H1 (cell line): Measurements from ENCODE around the gene TSC22D3. TPM values are rescaled to one million over a fixed set of nuclear protein-coding genes. Genes with fewer than 3 reads are reported as not detected.

Experiments
- CTCF ChIA-PET: fragments of 300-600 bp; sonication (Branson Sonifier 250); formaldehyde crosslinking; loops from one replicate; lab custom pipeline; 2021; ENCODE audit not compliant: partially characterized antibody; lab: Charles Lee
- POLR2A ChIA-PET: fragments of 300-600 bp; sonication (Branson Sonifier 250); formaldehyde crosslinking; loops from one replicate; lab custom pipeline; 2021; ENCODE audit warnings: inconsistent platforms; ENCODE audit not compliant: partially characterized antibody; lab: Charles Lee
- DNase-seq, 2 experiments: peaks; one replicate each; pipeline versions ENCODE4 v3.0.0 to v3.0.0-alpha.2; 2010 to 2022; ENCODE audit warnings: low spot score in 2 of 2, low read depth in 1 of 2, mixed read lengths in 1 of 2
- FAIRE-seq: peaks from 2 replicates; lab custom pipeline; 2011; peaks lifted over from hg19 to GRCh38; lab: Jason Lieb, UNC
- H2AFZ ChIP-seq: 2 replicates; pipeline ENCODE4 v1.8.1; 2012; ENCODE audit warnings: low read length, inconsistent platforms
- H2AK5ac ChIP-seq: 2 replicates; pipeline ENCODE4 v1.6.1; 2013; ENCODE audit warnings: low read depth, low read length
- H2BK120ac ChIP-seq: replicated peaks from 2 replicates; pipeline ENCODE3; 2013; ENCODE audit warnings: low read depth, low read length, inconsistent platforms
- H2BK12ac ChIP-seq: 2 replicates; pipeline ENCODE4 v1.6.1; 2013; ENCODE audit warnings: low read depth, low read length
- H2BK15ac ChIP-seq: 2 replicates; pipeline ENCODE4 v1.6.1; 2013; ENCODE audit warnings: low read length
- H2BK20ac ChIP-seq: 2 replicates; pipeline ENCODE4 v1.6.1; 2013; ENCODE audit warnings: low read length
- H2BK5ac ChIP-seq: 2 replicates; pipeline ENCODE4 v1.6.1; 2013; ENCODE audit warnings: low read depth, low read length
- H3K14ac ChIP-seq: 2 replicates; pipeline ENCODE4 v1.6.1; 2013; ENCODE audit warnings: inconsistent platforms; ENCODE audit not compliant: insufficient read length
- H3K18ac ChIP-seq: 2 replicates; pipeline ENCODE4 v1.6.1; 2013; ENCODE audit warnings: low read length; ENCODE audit errors: extremely low read depth
- H3K23ac ChIP-seq: 2 replicates; pipeline ENCODE4 v1.6.1; 2013; ENCODE audit warnings: inconsistent platforms; ENCODE audit not compliant: insufficient read length
- H3K23me2 ChIP-seq: 2 replicates; pipeline ENCODE4 v1.6.1; 2013; ENCODE audit warnings: low read depth, low read length
- H3K27ac ChIP-seq: 2 replicates; pipeline ENCODE4 v1.6.1; 2011; ENCODE audit warnings: low read depth, low read length, inconsistent platforms
- H3K27me3 ChIP-seq, 4 experiments: replicated peaks in 1 of 4; 1 replicate in 1 of 4; 2 replicates in 3 of 4; pipeline versions ENCODE4 v1.6.1 to v1.8.1; 2011 to 2013; ENCODE audit warnings: low read length in 3 of 4, mild to moderate bottlenecking in 3 of 4, inconsistent platforms in 2 of 4, mixed read lengths in 2 of 4, moderate library complexity in 1 of 4; ENCODE audit not compliant: control insufficient read depth in 3 of 4, insufficient read depth in 3 of 4; ENCODE audit errors: extremely low read depth in 1 of 4
- H3K36me3 ChIP-seq, 4 experiments: 2 replicates each; pipeline versions ENCODE4 v1.6.1 to v1.8.1; 2011 to 2013; ENCODE audit warnings: mild to moderate bottlenecking in 4 of 4, low read length in 3 of 4, moderate library complexity in 2 of 4, control low read depth in 1 of 4, inconsistent platforms in 1 of 4; ENCODE audit not compliant: insufficient read depth in 4 of 4, control insufficient read depth in 2 of 4
- H3K4ac ChIP-seq: replicated peaks from 2 replicates; pipeline ENCODE3; 2013; ENCODE audit warnings: low read length, low read depth, mixed read lengths, inconsistent platforms; ENCODE audit not compliant: insufficient read length
- H3K4me1 ChIP-seq, 4 experiments: replicated peaks in 1 of 4; 1 replicate in 1 of 4; 2 replicates in 3 of 4; pipeline versions ENCODE4 v1.6.1 to v1.8.1; 2011 to 2013; ENCODE audit warnings: low read length in 3 of 4, inconsistent platforms in 2 of 4, mixed read lengths in 1 of 4; ENCODE audit not compliant: insufficient read depth in 4 of 4, control insufficient read depth in 3 of 4
- H3K4me2 ChIP-seq, 2 experiments: 2 replicates each; pipeline versions ENCODE4 v1.6.1 to v1.8.1; 2011 to 2013; ENCODE audit warnings: low read depth in 2 of 2, low read length in 2 of 2, control low read depth in 1 of 2, inconsistent platforms in 1 of 2, mild to moderate bottlenecking in 1 of 2; ENCODE audit not compliant: insufficient read depth in 1 of 2
- H3K4me3 ChIP-seq, 4 experiments: fragments of 200-600, 300-600 bp in 1 of 4; sonication (generic), shearing (Covaris generic), sonication (Bioruptor Twin) in 1 of 4; 2 replicates each; pipeline versions ENCODE4 v1.5.1 to v1.8.1; 2011 to 2016; ENCODE audit warnings: low read length in 4 of 4, low read depth in 3 of 4, control low read depth in 2 of 4, inconsistent platforms in 2 of 4, mild to moderate bottlenecking in 2 of 4, mixed read lengths in 1 of 4, moderate library complexity in 1 of 4; ENCODE audit not compliant: insufficient read depth in 2 of 4; ENCODE audit errors: extremely low read depth in 1 of 4
- H3K56ac ChIP-seq: replicated peaks from 2 replicates; pipeline ENCODE3; 2013; ENCODE audit warnings: low read depth, mild to moderate bottlenecking, mixed read lengths, low read length, inconsistent platforms; ENCODE audit not compliant: insufficient read length
- H3K79me1 ChIP-seq: 2 replicates; pipeline ENCODE4 v1.6.1; 2013; ENCODE audit warnings: low read depth, low read length, control low read depth
- H3K79me2 ChIP-seq, 2 experiments: 2 replicates each; pipeline versions ENCODE4 v1.6.1 to v1.8.1; 2012 to 2013; ENCODE audit warnings: low read length in 2 of 2, mild to moderate bottlenecking in 2 of 2, inconsistent platforms in 1 of 2; ENCODE audit not compliant: insufficient read depth in 2 of 2, control insufficient read depth in 1 of 2
- H3K9ac ChIP-seq, 4 experiments: replicated peaks in 1 of 4; 1 replicate in 1 of 4; 2 replicates in 3 of 4; pipeline versions ENCODE4 v1.6.1 to v1.8.1; 2011 to 2013; ENCODE audit warnings: low read depth in 3 of 4, low read length in 3 of 4, control low read depth in 2 of 4, mild to moderate bottlenecking in 2 of 4, moderate library complexity in 2 of 4, inconsistent platforms in 1 of 4; ENCODE audit errors: extremely low read depth in 1 of 4
- H3K9me3 ChIP-seq, 2 experiments: 2 replicates each; pipeline versions ENCODE4 v1.6.1 to v1.8.1; 2012 to 2013; ENCODE audit warnings: mild to moderate bottlenecking in 2 of 2, moderate library complexity in 2 of 2, control low read depth in 1 of 2, inconsistent platforms in 1 of 2, low read depth in 1 of 2, low read length in 1 of 2, mixed read lengths in 1 of 2; ENCODE audit not compliant: insufficient read depth in 2 of 2
- H4K20me1 ChIP-seq, 2 experiments: replicated peaks in 1 of 2; 2 replicates each; pipeline versions ENCODE3 to v1.8.1; 2011 to 2013; ENCODE audit warnings: inconsistent platforms in 2 of 2, low read length in 2 of 2, mild to moderate bottlenecking in 1 of 2; ENCODE audit not compliant: insufficient read depth in 2 of 2, control insufficient read depth in 1 of 2
- H4K5ac ChIP-seq: 2 replicates; pipeline ENCODE4 v1.6.1; 2013; ENCODE audit warnings: low read length, low read depth, mixed read lengths, inconsistent platforms; ENCODE audit not compliant: insufficient read length
- H4K8ac ChIP-seq: 2 replicates; pipeline ENCODE4 v1.8.0; 2013; ENCODE audit warnings: mild to moderate bottlenecking, moderate library complexity, low read length, inconsistent platforms; ENCODE audit not compliant: insufficient read depth; ENCODE audit errors: extremely low read depth
- H4K91ac ChIP-seq: replicated peaks from 2 replicates; pipeline ENCODE3; 2013; ENCODE audit warnings: low read length, mixed read lengths, inconsistent platforms; ENCODE audit not compliant: insufficient read length
- ASH2L ChIP-seq: fragments of 200-600, 300-600 bp; sonication (generic); IDR thresholded peaks from one replicate; pipeline ENCODE4 v1.7.1; 2017; ENCODE audit warnings: low read length
- BCL11A ChIP-seq, 2 experiments: IDR thresholded peaks; one replicate each; pipeline ENCODE4 v1.6.1; 2011; ENCODE audit warnings: low read depth in 2 of 2, low read length in 2 of 2, mild to moderate bottlenecking in 2 of 2
- FOSL1 ChIP-seq: IDR thresholded peaks from 2 replicates; pipeline ENCODE4 v1.6.1; 2011; ENCODE audit warnings: mild to moderate bottlenecking, low read depth, low read length, moderate library complexity; ENCODE audit not compliant: insufficient read depth
- JUN ChIP-seq: IDR thresholded peaks from 2 replicates; pipeline ENCODE4 v1.6.1; 2011; ENCODE audit warnings: low read depth, mild to moderate bottlenecking, improper control_type of control experiment, low read length
- MAFK ChIP-seq: IDR thresholded peaks from 2 replicates; pipeline ENCODE4 v1.6.1; 2012; ENCODE audit warnings: low read depth, mild to moderate bottlenecking, improper control_type of control experiment, low read length
- POLR2AphosphoS5 ChIP-seq: IDR thresholded peaks from 2 replicates; pipeline ENCODE4 v1.6.1; 2011; ENCODE audit warnings: low read depth, low read length
- RFX5 ChIP-seq: IDR thresholded peaks from 2 replicates; pipeline ENCODE4 v1.6.1; 2011; ENCODE audit warnings: low read depth, low read length, improper control_type of control experiment, borderline replicate concordance
- TCF12 ChIP-seq: IDR thresholded peaks from 2 replicates; pipeline ENCODE4 v1.6.1; 2011; ENCODE audit warnings: low read depth, mild to moderate bottlenecking, low read length
- TEAD4 ChIP-seq: IDR thresholded peaks from 2 replicates; pipeline ENCODE4 v1.6.1; 2012; ENCODE audit warnings: low read depth, low read length, inconsistent platforms, mixed read lengths
- WGBS, 2 experiments: shearing (Covaris generic) in 1 of 2; methylation state at CpG; one replicate each; pipeline versions ENCODE4 v1.1.6 to v1.1.7; 2013 to 2015; ENCODE audit warnings: low lambda C conversion rate in 2 of 2, mixed read lengths in 2 of 2, inconsistent platforms in 1 of 2, low coverage in 1 of 2, missing lambda C conversion rate in 1 of 2; ENCODE audit not compliant: insufficient replicate concordance in 2 of 2, insufficient coverage in 1 of 2, insufficient read length in 1 of 2; ENCODE audit errors: extremely low coverage in 1 of 2, missing lambda C conversion rate in 1 of 2; 5-methylcytosine and 5-hydroxymethylcytosine counted together
- polyA plus RNA-seq, 7 experiments: library from polyadenylated mRNA; depleted of rRNA in 3 of 7; stranded (reverse) in 5 of 7; unstranded in 2 of 7; fragments of >200 nt in 5 of 7; fragments of 200-250 nt in 2 of 7; gene quantifications; 1 replicate in 5 of 7; 2 replicates in 1 of 7; 4 replicates in 1 of 7; pipeline versions ENCODE4 v1.2.1 to v1.2.3, GENCODE V29; 2011 to 2013; ENCODE audit warnings: missing spikeins in 2 of 7, mixed read lengths in 2 of 7
- total RNA-seq: library from RNA; stranded (reverse); fragmentation: NEBNext Ultra II Directional; extraction: Animal tissue kit (Norgen Biotek cat#: 25700); gene quantifications from 2 replicates; pipeline ENCODE4 v1.2.1, GENCODE V29; 2021
- TF ChIP-seq, protein P1 (sequence below): IDR thresholded peaks from 2 replicates; pipeline ENCODE4 v1.6.1; 2012; ENCODE audit warnings: low read length, inconsistent platforms

Gene TSC22D3
- total and polyA plus RNA-seq, 2 of the 8 experiments (the other 6 are each of a cell fraction or from before 2014, with no cell fraction given) = 7.6 to 12.9 TPM

- H2BK15ac ChIP-seq = no peak overlapping the region
- no peak overlapping the region for H3K4me3 ChIP-seq
- H3K4ac ChIP-seq = no peak overlapping the region
- no peak overlapping the region for H4K8ac ChIP-seq
- no peak overlapping the region for H2AK5ac ChIP-seq
- no peaks in the 10 kb centered on the region for H3K36me3 ChIP-seq
- no peak overlapping the region for H3K27ac ChIP-seq
- H3K79me1 ChIP-seq = no peaks in the 10 kb centered on the region
- H4K5ac ChIP-seq = no peak overlapping the region
- no peak overlapping the region for H2BK12ac ChIP-seq
- H3K9me3 ChIP-seq = no peaks in the 10 kb centered on the region
- H4K20me1 ChIP-seq = no peaks in the 10 kb centered on the region
- no peak overlapping the region for H2BK20ac ChIP-seq
- H3K4me1 ChIP-seq = peaks cover 0 to 17% (median 6%) of the 10 kb centered on the region in 4 experiments; a peak in 5 of 7 replicates
- no peak overlapping the region for H4K91ac ChIP-seq
- 91% methylated on average over 5 of the region's 5 CpGs; no CpG with 5 or more reads in 1 of the 2 experiments for WGBS, 2 experiments
- no peak overlapping the region for H3K14ac ChIP-seq
- DNase-seq (no peak), FAIRE-seq (no peak)
- H3K27me3 ChIP-seq = 0 out of 7 replicates have a peak, but pooled peaks cover 0 to 3% (median 0%) of the 10 kb centered on the region in 4 experiments
- H3K23me2 ChIP-seq = no peaks in the 10 kb centered on the region
- H3K23ac ChIP-seq = no peak overlapping the region
- no peaks in the 10 kb centered on the region for H3K79me2 ChIP-seq
- no peak overlapping the region for H3K18ac ChIP-seq
- POLR2A ChIA-PET = interaction anchor here (1.4 kb wide), 2 partner anchors 9 to 10 kb away, joined by 3 read pairs; no protein-coding TSS in a partner anchor
- CTCF ChIA-PET = interaction anchor here (2.2 to 17.0 kb wide), 3 partner anchors 8 to 54 kb away, joined by 7 to 325 read pairs (median 16); partner anchors contain the start of genes NCBP2L and TSC22D3
- no peak overlapping the region for H2BK5ac ChIP-seq
- H2BK120ac ChIP-seq = no peak overlapping the region
- H2AFZ ChIP-seq = no peak overlapping the region
- H3K9ac ChIP-seq = no peak overlapping the region
- H3K4me2 ChIP-seq = no peak overlapping the region
- no peak overlapping the region for H3K56ac ChIP-seq
- no peak for TF ChIP-seq TCF12
- no peak for TF ChIP-seq POLR2AphosphoS5
- no peak for TF ChIP-seq ASH2L
- TF ChIP-seq MAFK = no peak
- TF ChIP-seq, protein P1, sequence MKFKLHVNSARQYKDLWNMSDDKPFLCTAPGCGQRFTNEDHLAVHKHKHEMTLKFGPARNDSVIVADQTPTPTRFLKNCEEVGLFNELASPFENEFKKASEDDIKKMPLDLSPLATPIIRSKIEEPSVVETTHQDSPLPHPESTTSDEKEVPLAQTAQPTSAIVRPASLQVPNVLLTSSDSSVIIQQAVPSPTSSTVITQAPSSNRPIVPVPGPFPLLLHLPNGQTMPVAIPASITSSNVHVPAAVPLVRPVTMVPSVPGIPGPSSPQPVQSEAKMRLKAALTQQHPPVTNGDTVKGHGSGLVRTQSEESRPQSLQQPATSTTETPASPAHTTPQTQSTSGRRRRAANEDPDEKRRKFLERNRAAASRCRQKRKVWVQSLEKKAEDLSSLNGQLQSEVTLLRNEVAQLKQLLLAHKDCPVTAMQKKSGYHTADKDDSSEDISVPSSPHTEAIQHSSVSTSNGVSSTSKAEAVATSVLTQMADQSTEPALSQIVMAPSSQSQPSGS = no peak
- TF ChIP-seq TEAD4 = no peak
- TF ChIP-seq RFX5 = no peak
- TF ChIP-seq BCL11A (IDR thresholded peaks at IDR 0.05; ENCODE audit: low read depth in 2 of 2, low read length in 2 of 2) = no peak
- TF ChIP-seq FOSL1 = no peak
- TF ChIP-seq JUN = no peak
Measured at GRCh38 chrX:107721966-107722707, 53.5 kb downstream of the TSC22D3 start.
